Right lobe of liver (tissue), 6 donors: ENCODE measurements around the gene NLN. TPM values are rescaled to one million over a fixed set of nuclear protein-coding genes. Genes with fewer than 3 reads are reported as not detected.
"Not testable (repeated sequence)": the region's sequence is repeated elsewhere in the genome, so short reads cannot be mapped to it uniquely, and the experiment has no call there.

ENCODE experiments used
- ATAC-seq, 4 donors: fragments of 200-7000 bp; cut with Tn5 transposase; one replicate each; pipeline ENCODE4 v1.9.1; 2020; ENCODE audit warnings: mild to moderate bottlenecking in 4 of 4, moderate library complexity in 4 of 4
- DNase-seq, 3 donors: peaks; one replicate each; pipeline ENCODE4 v3.0.0-alpha.2; 2020
- H3K27ac ChIP-seq, 3 donors: fragments of 200-600 bp; one replicate each; pipeline ENCODE4 v1.8.0; 2022
- H3K27me3 ChIP-seq, 2 donors: fragments of 200-600 bp; one replicate each; pipeline ENCODE4 v1.8.0; 2022
- H3K36me3 ChIP-seq, 4 donors: fragments of 200-600 bp; sonication (generic) in 1 of 4; one replicate each; pipeline versions ENCODE4 v1.5.1 to v1.8.0; 2017 to 2022; ENCODE audit warnings: control low read depth in 1 of 4
- H3K4me1 ChIP-seq, 4 donors: fragments of 200-600 bp; sonication (generic) in 1 of 4; one replicate each; pipeline versions ENCODE4 v1.5.1 to v1.8.0; 2017 to 2022; ENCODE audit warnings: control low read depth in 1 of 4
- H3K4me3 ChIP-seq, 3 donors: fragments of 200-600 bp; one replicate each; pipeline ENCODE4 v1.8.0; 2022
- H3K9me3 ChIP-seq, 4 donors: fragments of 200-600 bp; sonication (generic) in 1 of 4; one replicate each; pipeline versions ENCODE4 v1.5.1 to v1.8.0; 2017 to 2022; ENCODE audit warnings: control low read depth in 1 of 4
- CTCF ChIP-seq, 4 donors: fragments of 200-600 bp in 3 of 4; fragments of 450-650 bp in 1 of 4; IDR thresholded peaks; one replicate each; pipeline versions ENCODE4 v1.5.1 to v1.8.0; 2016 to 2022; ENCODE audit warnings: antibody characterized with exemption in 4 of 4, mild to moderate bottlenecking in 2 of 4
- POLR2A ChIP-seq: fragments of 450-650 bp; IDR thresholded peaks from one replicate; pipeline ENCODE4 v1.6.1; 2017; ENCODE audit warnings: antibody characterized with exemption, mild to moderate bottlenecking
- WGBS: methylation state at CpG from one replicate; pipeline ENCODE4 v1.1.6; 2018; ENCODE audit warnings: low coverage, low lambda C conversion rate; ENCODE audit not compliant: insufficient coverage; ENCODE audit errors: missing lambda C conversion rate; 5-methylcytosine and 5-hydroxymethylcytosine counted together
- intact Hi-C, 2 donors: fragments of 100-400 bp; cut with DNase I; formaldehyde crosslinking; loops; one replicate each; pipeline versions ENCODE4 v1.11.2 to v1.14.1; 2022
- total RNA-seq, 6 experiments: library from RNA; depleted of rRNA in 2 of 6; stranded (reverse); fragments of >200 nt in 2 of 6; fragmentation: NEBNext Ultra II Directional in 3 of 6; extraction: Animal tissue kit (Norgen Biotek cat#: 25700) in 3 of 6; gene quantifications; one replicate each; pipeline versions ENCODE4 v1.1.0 to v1.2.4, GENCODE V29; 2016 to 2023
- donor health status: DM: no; HTN: yes; CAD: no.
- donor health status: DM: no; HTN: no; CAD: no.
- donor health status: DM: no; HTN: no; CAD: no.
- donor health status: DM: no; HTN: yes; CAD: no.
- donor health status: DM: no; HTN: yes; CAD: no.

The NLN gene
- total RNA-seq, 6 experiments from 2014 or later: 28.3 to 68.2 (median 36.7) TPM

DNA sequence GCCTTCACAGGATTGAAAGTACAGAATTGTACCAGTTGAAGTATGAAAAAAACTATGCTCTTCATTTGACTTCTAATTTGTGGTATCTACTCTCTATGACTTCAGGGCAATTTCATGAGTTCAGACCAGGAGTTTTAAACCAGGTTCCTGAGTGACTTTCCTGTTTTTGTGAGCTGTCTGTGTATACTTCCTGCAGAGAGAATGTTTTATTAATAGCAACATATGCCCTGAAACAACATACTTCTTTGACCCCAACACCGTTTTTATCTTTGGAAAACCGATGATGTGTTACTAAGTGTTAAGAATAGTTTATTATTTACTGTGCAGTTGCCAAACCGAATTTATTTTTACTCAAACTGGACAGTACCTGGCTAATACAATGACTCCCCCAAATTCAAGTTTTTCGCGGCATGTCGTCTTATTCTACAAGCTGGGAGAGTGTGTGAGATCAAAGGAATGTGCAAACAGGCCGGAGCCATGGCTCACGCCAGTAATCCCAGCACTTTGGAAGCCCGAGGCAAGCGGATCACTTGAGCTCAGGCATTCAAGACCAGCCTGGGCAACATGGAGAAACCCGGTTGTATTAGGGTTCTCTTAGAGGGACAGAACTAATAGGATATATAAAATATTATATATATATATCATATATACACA, 145.7 kb downstream of the NLN start:
- H3K36me3 ChIP-seq: no peaks in the 10 kb centered on the region
- ATAC-seq (peak in 2 of 4 donors; percentile 29 to 48), DNase-seq (no peak)
- TF ChIP-seq POLR2A: no peak
- no peak for TF ChIP-seq CTCF (IDR thresholded peaks at IDR 0.05)
- intact Hi-C loops: no loop called here
- H3K4me3 ChIP-seq: no peak overlapping the region
- no peak overlapping the region for H3K27ac ChIP-seq
- no peaks in the 10 kb centered on the region for H3K27me3 ChIP-seq
- 62% methylated on average over 11 of the region's 11 CpGs for WGBS
- H3K4me1 ChIP-seq: no peaks in the 10 kb centered on the region
- no peaks in the 10 kb centered on the region for H3K9me3 ChIP-seq

- intact Hi-C loops: no loop called here
- Histone ChIP-seq H3K4me3 (no peak overlapping the region), H3K4me1 (no peaks in the 10 kb centered on the region), H3K9me3 (no peaks in the 10 kb centered on the region), H3K27me3 (no peaks in the 10 kb centered on the region), H3K27ac (no peak overlapping the region), H3K36me3 (no peaks in the 10 kb centered on the region)
- no peak for DNase-seq
- no peak for ATAC-seq
- TF ChIP-seq CTCF (IDR thresholded peaks at IDR 0.05) (no peak), POLR2A (no peak)
- WGBS: 77% methylated on average over 3 of the region's 3 CpGs
These were observed 146.5 kb downstream of the NLN start for GRCh38 chr5:65868509-65868908.

DNA sequence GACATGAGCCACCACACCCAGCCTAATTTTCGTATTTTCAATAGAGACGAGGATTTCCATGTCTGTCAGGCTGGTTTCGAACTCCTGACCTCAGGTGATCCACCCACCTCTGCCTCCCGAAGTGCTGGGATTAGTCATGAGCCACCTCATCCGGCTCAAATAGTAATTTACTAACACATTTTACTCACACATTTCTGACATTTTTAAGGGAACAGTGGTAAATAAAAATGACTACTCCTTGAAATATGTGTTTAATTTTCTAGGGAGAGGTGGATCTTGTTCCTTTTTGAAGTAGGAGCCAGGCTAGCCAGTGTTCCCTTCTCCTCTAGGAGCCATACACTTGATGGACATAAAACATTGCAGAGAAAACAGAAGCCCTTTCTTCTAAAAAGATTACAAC, 149.2 kb downstream of the NLN start:
- no peak overlapping the region for H3K27ac ChIP-seq
- no peak for TF ChIP-seq POLR2A
- no peak for TF ChIP-seq CTCF (IDR thresholded peaks at IDR 0.05)
- H3K4me1 ChIP-seq: no peaks in the 10 kb centered on the region
- 82% methylated on average over 5 of the region's 5 CpGs for WGBS
- DNase-seq (no peak), ATAC-seq (no peak)
- H3K9me3 ChIP-seq: no peaks in the 10 kb centered on the region
- intact Hi-C loops: no loop called here
- H3K36me3 ChIP-seq: no peaks in the 10 kb centered on the region
- H3K4me3 ChIP-seq: no peak overlapping the region
- H3K27me3 ChIP-seq: no peaks in the 10 kb centered on the region

GRCh38 chr5:65871776-65872175, 149.8 kb downstream of the NLN start:
- DNase-seq, H3K27ac ChIP-seq, H3K9me3 ChIP-seq, H3K36me3 ChIP-seq, ATAC-seq, intact Hi-C loops, H3K4me3 ChIP-seq, H3K27me3 ChIP-seq, H3K4me1 ChIP-seq: not testable (repeated sequence)
- 83% methylated on average over 5 of the region's 5 CpGs for WGBS

DNA sequence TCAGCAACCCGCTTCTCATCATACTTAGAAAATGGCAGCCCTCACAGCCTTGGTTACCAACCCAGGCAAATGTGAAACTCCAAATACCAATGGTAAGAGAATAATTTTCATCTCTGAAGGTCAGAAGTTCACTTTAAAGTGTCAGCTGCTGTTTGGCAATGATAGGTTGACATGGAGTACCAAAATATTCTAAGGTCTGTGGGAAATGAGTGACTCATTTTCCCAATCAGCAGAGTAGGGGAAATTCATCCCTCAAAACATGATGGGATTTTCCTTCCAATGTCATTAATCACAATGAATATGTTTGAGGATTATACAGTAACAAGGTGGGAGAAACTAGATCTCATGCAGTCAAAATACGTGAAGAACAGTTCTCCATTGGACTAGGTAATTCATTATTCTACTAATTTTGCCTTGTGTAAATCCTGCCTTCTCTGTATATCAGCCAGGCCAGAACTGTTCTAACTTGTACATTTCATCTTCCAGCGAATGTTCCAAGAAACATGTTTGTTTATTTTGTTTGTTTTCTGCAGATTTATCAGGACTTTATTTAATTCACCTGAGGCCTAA, 151.3 kb downstream of the NLN start:
- Histone ChIP-seq H3K27ac (no peak overlapping the region), H3K4me3 (no peak overlapping the region), H3K4me1 (no peaks in the 10 kb centered on the region), H3K36me3 (no peaks in the 10 kb centered on the region), H3K27me3 (no peaks in the 10 kb centered on the region), H3K9me3 (no peaks in the 10 kb centered on the region)
- no peak for TF ChIP-seq CTCF (IDR thresholded peaks at IDR 0.05)
- TF ChIP-seq POLR2A: no peak
- intact Hi-C loops: no loop called here
- no peak for ATAC-seq
- WGBS: 75% methylated on average over 3 of the region's 3 CpGs
- no peak for DNase-seq
